Ishikawa (cell line): ENCODE data around the gene ADAMTS4.
A peak's percentile ranks its signal among the peaks of the same experiment; 100 is the strongest.

Source experiments
- CEBPB ChIP-seq: IDR thresholded peaks from 2 replicates; pipeline ENCODE4 v1.6.1; 2012
- CREB1 ChIP-seq: IDR thresholded peaks from 2 replicates; pipeline ENCODE4 v1.6.1; 2012; ENCODE audit warnings: low read depth
- EGR1 ChIP-seq: IDR thresholded peaks from 2 replicates; pipeline ENCODE4 v1.6.1; 2012
- EP300 ChIP-seq: IDR thresholded peaks from 2 replicates; pipeline ENCODE4 v1.6.1; 2012; ENCODE audit warnings: borderline replicate concordance
- FOXM1 ChIP-seq: IDR thresholded peaks from 2 replicates; pipeline ENCODE4 v1.6.1; 2012; ENCODE audit warnings: low read depth, borderline replicate concordance
- MAX ChIP-seq: IDR thresholded peaks from 2 replicates; pipeline ENCODE4 v1.6.1; 2012
- NFIC ChIP-seq: IDR thresholded peaks from 2 replicates; pipeline ENCODE4 v1.6.1; 2012
- RAD21 ChIP-seq: IDR thresholded peaks from 2 replicates; pipeline ENCODE4 v1.6.1; 2012; ENCODE audit warnings: low read depth
- REST ChIP-seq: IDR thresholded peaks from 2 replicates; pipeline ENCODE4 v1.6.1; 2012; ENCODE audit warnings: low read depth, mild to moderate bottlenecking
- TAF1 ChIP-seq: IDR thresholded peaks from 2 replicates; pipeline ENCODE4 v1.6.1; 2012; ENCODE audit warnings: low read depth, mild to moderate bottlenecking
- TCF12 ChIP-seq: IDR thresholded peaks from 2 replicates; pipeline ENCODE4 v1.6.1; 2012; ENCODE audit warnings: low read depth
- TEAD4 ChIP-seq: IDR thresholded peaks from 2 replicates; pipeline ENCODE4 v1.6.1; 2012
- YY1 ChIP-seq: IDR thresholded peaks from 2 replicates; pipeline ENCODE4 v1.6.1; 2012; ENCODE audit warnings: low read depth
- ZBTB7A ChIP-seq: IDR thresholded peaks from 2 replicates; pipeline ENCODE4 v1.6.1; 2012; ENCODE audit warnings: low read depth
- TF ChIP-seq, protein P1 (sequence below): IDR thresholded peaks from 2 replicates; pipeline ENCODE4 v1.6.1; 2012

The ADAMTS4 gene

DNA sequence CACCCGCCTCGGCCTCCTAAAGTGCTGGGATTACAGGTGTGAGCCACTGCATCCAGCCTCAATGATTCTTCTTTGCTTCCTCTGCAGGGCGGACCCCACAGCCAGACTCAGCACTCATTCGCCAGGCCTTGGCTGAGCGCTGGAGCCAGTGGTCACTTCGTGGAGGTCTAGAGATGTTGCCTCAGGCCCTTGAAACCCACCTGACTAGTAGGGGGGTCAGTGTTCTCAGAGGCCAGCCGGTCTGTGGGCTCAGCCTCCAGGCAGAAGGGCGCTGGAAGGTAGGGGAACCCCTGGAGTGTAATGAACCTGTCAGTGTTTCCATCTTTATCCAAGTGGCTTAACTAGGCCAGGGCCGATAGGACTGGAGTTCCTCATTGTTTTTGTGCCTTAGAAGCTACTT is 29.9 kb downstream of the ADAMTS4 start:
- TF ChIP-seq, protein P1, sequence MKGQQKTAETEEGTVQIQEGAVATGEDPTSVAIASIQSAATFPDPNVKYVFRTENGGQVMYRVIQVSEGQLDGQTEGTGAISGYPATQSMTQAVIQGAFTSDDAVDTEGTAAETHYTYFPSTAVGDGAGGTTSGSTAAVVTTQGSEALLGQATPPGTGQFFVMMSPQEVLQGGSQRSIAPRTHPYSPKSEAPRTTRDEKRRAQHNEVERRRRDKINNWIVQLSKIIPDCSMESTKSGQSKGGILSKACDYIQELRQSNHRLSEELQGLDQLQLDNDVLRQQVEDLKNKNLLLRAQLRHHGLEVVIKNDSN, result no peak
- no peak for TF ChIP-seq CREB1
- no peak for TF ChIP-seq EP300
- no peak for TF ChIP-seq EGR1
- no peak for TF ChIP-seq TEAD4
- no peak for TF ChIP-seq NFIC
- TF ChIP-seq YY1, result no peak
- TF ChIP-seq TAF1, result no peak
- TF ChIP-seq MAX, result no peak
- TF ChIP-seq REST, result no peak
- no peak for TF ChIP-seq FOXM1
- TF ChIP-seq RAD21, result no peak
- TF ChIP-seq CEBPB, result no peak
- TF ChIP-seq TCF12, result no peak
- TF ChIP-seq ZBTB7A, result no peak

- no peak for TF ChIP-seq CEBPB
- TF ChIP-seq ZBTB7A, result 0 out of 2 replicates have a peak, but pooled peaks have one; percentile 14
Measured at GRCh38 chr1:161166669-161167548, 31.9 kb downstream of the ADAMTS4 start.

GRCh38 chr1:161165742-161166668 is 32.8 kb downstream of the ADAMTS4 start, which contains the start of gene PPOX:
TSS of gene PPOX (plus strand) at chr1:161166426. CDS start at chr1:161166848, 422 bp downstream.
- TF ChIP-seq TAF1 (no peak), MAX (peak; percentile 89), EGR1 (peak; percentile 9; the same call in 1 of the 2 replicates), ZBTB7A (0 out of 2 replicates have a peak, but pooled peaks have one; percentile 26)
- TF ChIP-seq, protein P1, result peak; percentile 85

DNA sequence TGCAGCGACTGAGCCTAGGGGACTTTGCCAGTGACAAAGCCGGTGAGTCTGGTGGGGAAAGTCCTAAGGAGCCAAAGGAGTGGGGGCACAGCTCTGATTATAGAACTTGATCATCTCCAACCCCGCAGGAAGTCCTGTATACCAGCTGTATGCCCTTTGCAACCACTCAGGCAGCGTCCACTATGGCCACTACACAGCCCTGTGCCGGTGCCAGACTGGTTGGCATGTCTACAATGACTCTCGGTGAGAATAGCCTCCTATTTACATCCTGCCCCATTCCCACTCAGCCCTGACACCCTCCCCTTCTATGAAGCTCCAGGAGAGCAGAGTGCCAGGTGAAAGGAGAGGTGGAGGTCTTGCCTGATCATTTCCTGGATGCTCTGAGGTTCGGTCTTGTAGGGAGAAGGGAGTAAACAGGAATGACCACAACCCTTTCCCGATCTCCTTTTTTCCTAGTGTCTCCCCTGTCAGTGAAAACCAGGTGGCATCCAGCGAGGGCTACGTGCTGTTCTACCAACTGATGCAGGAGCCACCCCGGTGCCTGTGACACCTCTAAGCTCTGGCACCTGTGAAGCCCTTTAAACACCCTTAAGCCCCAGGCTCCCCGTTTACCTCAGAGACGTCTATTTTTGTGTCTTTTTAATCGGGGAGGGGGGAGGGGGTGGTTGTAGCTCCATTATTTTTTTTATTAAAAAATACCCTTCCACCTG is 33.8 kb downstream of the ADAMTS4 start:
- TF ChIP-seq NFIC (no peak), TCF12 (no peak), CEBPB (no peak)
- TF ChIP-seq, protein P1, result no peak

- TF ChIP-seq EGR1, result no peak
- TF ChIP-seq TCF12, result no peak
- TF ChIP-seq TAF1, result no peak
- TF ChIP-seq RAD21, result no peak
- TF ChIP-seq EP300, result no peak
- TF ChIP-seq NFIC, result no peak
- no peak for TF ChIP-seq REST
- no peak for TF ChIP-seq FOXM1
- TF ChIP-seq MAX, result no peak
- TF ChIP-seq TEAD4, result no peak
- TF ChIP-seq ZBTB7A, result no peak
- TF ChIP-seq CREB1, result no peak
- no peak for TF ChIP-seq YY1
- TF ChIP-seq, protein P1, result no peak
Measured at GRCh38 chr1:161163793-161164192, 35.1 kb downstream of the ADAMTS4 start.
